HG03066 (cell line): ENCODE measurements around the gene ADAMTS6.

Source experiments
- ATAC-seq: cut with Tn5 transposase; IDR thresholded peaks from one replicate; pipeline ENCODE4 v1.9.1; 2021; ENCODE audit warnings: low read depth; ENCODE audit not compliant: unreplicated experiment

Gene ADAMTS6

DNA sequence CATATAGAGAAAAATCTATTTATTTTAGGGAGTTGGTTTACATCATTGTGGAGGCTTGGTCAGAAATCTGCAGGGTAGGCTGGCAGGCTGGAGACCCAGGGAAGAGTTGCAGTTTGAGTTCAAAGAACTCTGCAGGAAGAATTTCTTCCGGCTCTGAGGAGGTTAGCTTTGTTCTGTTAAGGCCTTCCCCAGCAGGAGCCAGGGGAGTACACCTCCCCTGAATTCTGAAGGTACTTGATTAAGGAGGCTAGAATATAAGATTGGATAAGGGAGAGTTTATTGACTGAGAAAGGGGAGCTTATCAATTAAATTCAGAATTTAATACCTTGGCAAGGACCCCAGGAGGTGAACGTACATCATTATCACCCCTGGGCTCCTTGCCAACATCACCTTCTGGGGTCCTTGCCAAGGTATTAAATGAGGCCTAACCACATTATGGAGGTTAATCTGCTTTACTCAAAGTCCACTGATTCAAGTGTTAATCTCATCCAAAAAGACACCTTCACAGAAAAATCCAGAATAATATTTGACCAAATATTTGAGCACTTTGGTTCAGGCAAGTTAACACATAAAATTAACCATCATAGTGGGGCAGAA is 361.3 kb downstream of the ADAMTS6 start:
- no peak for ATAC-seq

GRCh38 chr5:65117525-65117924 is 364.2 kb downstream of the ADAMTS6 start:
- no peak for ATAC-seq

- no peak for ATAC-seq
Measured at GRCh38 chr5:65113771-65114170, 367.9 kb downstream of the ADAMTS6 start.

DNA sequence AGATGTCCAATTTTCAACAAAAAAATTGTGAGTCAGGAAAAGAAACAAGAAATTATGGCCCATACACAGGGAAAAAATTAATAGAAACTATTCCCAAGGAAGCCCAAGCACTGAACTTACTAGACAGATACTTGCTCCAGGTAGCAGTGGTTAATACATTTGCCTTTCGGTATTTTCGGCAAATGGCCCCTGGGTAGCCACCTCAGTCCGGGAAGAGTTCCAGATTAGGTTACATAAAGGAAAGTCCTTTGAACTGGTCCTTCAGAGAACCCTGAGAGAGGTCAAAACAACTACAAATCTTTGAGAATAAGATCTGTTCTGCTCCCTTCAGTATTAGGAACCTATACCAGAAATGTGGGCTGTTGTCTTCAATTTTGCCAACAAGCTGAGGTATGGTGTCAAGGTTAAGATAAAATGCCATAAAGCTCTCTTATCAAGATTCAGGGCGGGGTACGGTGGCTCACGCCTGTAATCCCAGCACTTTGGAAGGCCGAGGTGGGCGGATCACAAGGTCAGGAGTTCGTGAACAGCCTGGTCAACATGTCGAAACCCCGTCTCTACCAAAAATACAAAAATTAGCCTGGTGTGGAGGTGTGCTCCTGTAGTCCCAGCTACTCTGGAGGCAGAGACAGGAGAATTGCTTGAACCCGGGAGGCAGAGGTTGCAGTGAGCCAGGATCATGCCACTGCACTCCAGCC is 369.6 kb downstream of the ADAMTS6 start:
- no peak for ATAC-seq

- no peak for ATAC-seq
Measured at GRCh38 chr5:65108786-65109743, 372.7 kb downstream of the ADAMTS6 start.

- no peak for ATAC-seq
Measured at GRCh38 chr5:65105301-65105700, 376.4 kb downstream of the ADAMTS6 start.

DNA sequence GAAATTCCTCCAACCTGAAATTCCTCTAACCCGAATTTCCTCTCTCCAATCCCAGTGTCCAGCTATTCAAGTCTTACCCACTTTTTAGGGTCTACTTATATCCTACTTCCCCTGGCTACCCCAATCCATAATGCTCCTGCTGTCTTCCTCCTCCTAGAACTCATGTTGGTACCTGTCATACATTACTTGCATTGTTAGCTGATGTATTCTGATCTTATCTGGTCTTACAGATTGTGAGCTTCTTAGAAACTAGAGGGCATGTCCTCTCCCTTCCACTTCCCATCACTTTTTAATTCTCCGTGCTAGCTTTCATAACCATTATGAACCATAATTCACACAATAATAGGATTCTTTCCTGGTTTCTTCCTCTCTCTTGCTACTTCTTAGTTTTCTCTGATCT is 376.9 kb downstream of the ADAMTS6 start:
- no peak for ATAC-seq

GRCh38 chr5:65103756-65104440 is 377.8 kb downstream of the ADAMTS6 start:
- no peak for ATAC-seq

GRCh38 chr5:65102976-65103711 is 378.6 kb downstream of the ADAMTS6 start:
- ATAC-seq = peak; percentile 71

GRCh38 chr5:65102371-65102975 is 379.2 kb downstream of the ADAMTS6 start:
- ATAC-seq = peak; percentile 4

DNA sequence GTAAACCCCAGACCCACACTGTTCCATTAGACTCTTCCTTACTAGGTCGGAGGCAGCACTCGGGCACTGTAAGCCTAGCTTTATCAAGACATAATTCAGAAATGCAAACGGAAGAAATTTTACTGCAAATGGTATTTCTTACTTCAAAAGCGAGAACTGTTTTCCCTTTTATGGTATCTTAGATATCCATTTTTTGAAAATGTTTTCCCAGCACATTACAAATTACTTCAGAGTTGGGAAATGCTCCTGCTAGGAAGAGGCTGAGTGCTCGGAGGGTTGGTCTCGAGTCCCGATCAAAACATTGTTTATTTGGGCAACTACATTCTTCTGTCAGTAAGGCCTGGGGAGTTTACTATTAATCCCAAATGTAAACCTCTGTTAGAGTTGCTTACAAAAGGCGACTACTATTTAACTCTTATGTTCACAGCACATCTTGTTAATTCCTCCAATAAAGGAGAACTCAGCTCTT is 380.1 kb downstream of the ADAMTS6 start:
- ATAC-seq = no peak

GRCh38 chr5:65100911-65101631 is 380.6 kb downstream of the ADAMTS6 start:
- ATAC-seq = no peak
